K562 (cell line): ENCODE measurements around the gene MAP2K4. TPM values are rescaled to one million over a fixed set of nuclear protein-coding genes. Genes with fewer than 3 reads are reported as not detected.

Source experiments
- CCNT2 ChIP-seq: IDR thresholded peaks from 2 replicates; pipeline ENCODE4 v1.6.1; 2011; ENCODE audit warnings: borderline replicate concordance, low read depth, mild to moderate bottlenecking, moderate library complexity, mixed read lengths, low read length; ENCODE audit not compliant: insufficient read length; ENCODE audit errors: extremely low read depth
- ELK1 ChIP-seq: sonication (generic); formaldehyde crosslinking; IDR thresholded peaks from 2 replicates; pipeline ENCODE4 v1.8.1; 2022; ENCODE audit warnings: missing genetic modification reagents
- KDM1A ChIP-seq, 2 experiments: fragments of 450-650 bp; IDR thresholded peaks; 2 replicates each; pipeline ENCODE4 v1.6.1; 2016; ENCODE audit warnings: mild to moderate bottlenecking in 2 of 2
- MAFK ChIP-seq: IDR thresholded peaks from 2 replicates; pipeline ENCODE4 v1.6.1; 2011; ENCODE audit warnings: low read length, improper control_type of control experiment
- MITF ChIP-seq: IDR thresholded peaks from 2 replicates; pipeline ENCODE4 v1.6.1; 2014; ENCODE audit warnings: antibody characterized with exemption
- MLX ChIP-seq, 2 experiments: fragments of 450-650 bp in 1 of 2; sonication (generic) in 1 of 2; formaldehyde crosslinking; conservative IDR thresholded peaks; 2 replicates each; pipeline versions ENCODE4 v1.4.0 to v1.8.1; 2020 to 2022; ENCODE audit warnings: mild to moderate bottlenecking in 1 of 2, missing genetic modification reagents in 1 of 2
- NRF1 ChIP-seq, 2 experiments: fragments of 450-650 bp; IDR thresholded peaks in 1 of 2; conservative IDR thresholded peaks in 1 of 2; 2 replicates each; pipeline ENCODE4 v1.6.1; 2014; ENCODE audit warnings: mild to moderate bottlenecking in 2 of 2
- SNRNP70 ChIP-seq: fragments of 200-400 bp; formaldehyde crosslinking; optimal IDR thresholded peaks from 2 replicates; pipeline ENCODE3; 2017; ENCODE audit warnings: low read depth, low read length
- XRCC4 ChIP-seq: IDR thresholded peaks from one replicate; pipeline ENCODE4 v1.6.1; 2011; ENCODE audit not compliant: insufficient read depth, insufficient read length; ENCODE audit errors: extremely low read depth
- YY1 ChIP-seq, 3 experiments: IDR thresholded peaks; 2 replicates each; pipeline ENCODE4 v1.6.1; 2011; ENCODE audit warnings: low read length in 2 of 3, mild to moderate bottlenecking in 2 of 3, moderate library complexity in 2 of 3, borderline replicate concordance in 1 of 3, control low read depth in 1 of 3, low read depth in 1 of 3; ENCODE audit not compliant: insufficient read depth in 3 of 3, insufficient replicate concordance in 2 of 3, control insufficient read depth in 1 of 3, insufficient read length in 1 of 3; ENCODE audit errors: extremely low read depth in 1 of 3
- ZNF3 ChIP-seq: fragments of 250-450 bp; sonication (Bioruptor Pico); IDR thresholded peaks from 2 replicates; pipeline ENCODE4 v1.5.0; 2021; ENCODE audit warnings: mild to moderate bottlenecking, moderate library complexity
- ZNF507 ChIP-seq: conservative IDR thresholded peaks from 2 replicates; pipeline ENCODE4 v1.6.1; 2017; ENCODE audit warnings: missing genetic modification characterization, missing compliant biosample characterization
- polyA plus RNA-seq, 8 experiments: library from polyadenylated mRNA; depleted of rRNA in 4 of 8; stranded (reverse) in 5 of 8; unstranded in 3 of 8; fragments of >200 nt; fragmentation: Nextera tagmentation in 2 of 8; fragmentation: Illumina TruSeq in 1 of 8; extraction: Ambion mirVana in 2 of 8; extraction: Trizol in 1 of 8; gene quantifications; 2 replicates each; pipeline versions ENCODE4 v1.2.1 to v1.2.3, GENCODE V29; 2011 to 2014; ENCODE audit warnings: inconsistent platforms in 1 of 8, missing spikeins in 1 of 8
- total RNA-seq, 7 experiments: library from RNA; depleted of rRNA in 6 of 7; stranded (reverse); fragments of >200 nt in 6 of 7; fragmentation: Illumina TruSeq in 2 of 7; extraction: Trizol in 2 of 7; gene quantifications; 2 replicates each; pipeline versions ENCODE4 v1.2.1 to v1.2.3, GENCODE V29; 2011 to 2021; ENCODE audit warnings: low replicate concordance in 1 of 7
- TF ChIP-seq, protein P1 (sequence below), 2 experiments: fragments of 450-650 bp; IDR thresholded peaks; 2 replicates each; pipeline ENCODE4 v1.6.1; 2016; ENCODE audit warnings: mild to moderate bottlenecking in 2 of 2, borderline replicate concordance in 1 of 2, low read depth in 1 of 2, moderate library complexity in 1 of 2

MAP2K4 gene
- total and polyA plus RNA-seq, 9 of the 15 experiments (the other 6 are each of a cell fraction or from before 2014, with no cell fraction given): 3.0 to 15.9 (median 10.8) TPM

DNA sequence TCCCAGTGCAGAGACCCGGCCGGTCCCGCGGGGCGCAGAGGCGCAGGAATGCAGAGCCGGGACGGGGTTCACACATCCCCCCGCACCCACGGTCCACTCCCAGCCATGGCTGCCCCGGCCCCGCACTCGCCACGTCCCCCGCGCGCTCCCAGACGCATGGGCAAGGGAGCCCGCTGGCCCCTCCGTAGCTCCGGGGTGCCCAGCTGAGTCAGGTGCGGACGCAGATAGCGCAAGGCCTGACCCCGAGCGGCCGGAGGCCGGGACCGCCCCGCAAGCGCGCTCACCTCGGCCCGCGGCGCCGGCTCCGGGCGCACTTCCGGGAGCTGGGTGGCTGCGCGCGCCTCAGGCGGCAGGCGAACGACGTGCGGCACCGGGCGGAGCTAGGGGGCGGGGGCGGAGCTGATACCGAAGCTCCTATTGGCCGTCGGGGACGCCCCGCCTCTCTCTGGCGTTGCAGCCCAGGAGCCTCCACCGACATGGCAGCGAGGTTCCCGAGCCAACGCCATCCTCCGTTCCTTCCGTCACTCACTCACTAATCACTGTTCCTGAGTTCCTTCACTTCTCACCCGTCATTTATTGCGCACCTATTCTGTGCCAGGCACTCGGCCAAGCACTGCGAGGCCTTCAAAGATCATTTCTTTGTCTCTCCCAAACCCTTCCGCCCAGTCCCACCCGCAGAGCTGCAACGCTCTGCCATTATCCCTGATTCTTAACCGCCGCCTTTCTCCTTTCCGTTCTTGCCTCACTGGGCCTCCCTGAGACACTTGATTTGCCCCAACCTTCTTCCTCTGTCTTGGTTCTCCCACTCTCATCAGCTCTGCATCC, 23.3 kb upstream of the MAP2K4 start, which contains the start of gene ZNF18 (continued):
- TF ChIP-seq ELK1 (no peak), CCNT2 (peak; percentile 75), XRCC4 (no peak), ZNF507 (tag) (no peak), KDM1A (IDR thresholded peaks at IDR 0.05) (no peak), NRF1 (conservative IDR thresholded peaks at IDR 0.05 in 1 of 2, IDR thresholded peaks at IDR 0.05 in 1 of 2) (peak; percentile 88 to 90), ZNF3 (CRISPR knock-in tag) (no peak), MITF (no peak), SNRNP70 (no peak), MLX (CRISPR knock-in tag; conservative IDR thresholded peaks at IDR 0.05) (no peak), MAFK (no peak), YY1 (IDR thresholded peaks at IDR 0.05; ENCODE audit: borderline replicate concordance in 1 of 3, control insufficient read depth in 1 of 3, extremely low read depth in 1 of 3, insufficient read depth in 3 of 3, insufficient read length in 1 of 3, insufficient replicate concordance in 2 of 3, low read depth in 1 of 3, low read length in 2 of 3) (peak; percentile 32 to 91 (median 83))
- TF ChIP-seq, protein P1, sequence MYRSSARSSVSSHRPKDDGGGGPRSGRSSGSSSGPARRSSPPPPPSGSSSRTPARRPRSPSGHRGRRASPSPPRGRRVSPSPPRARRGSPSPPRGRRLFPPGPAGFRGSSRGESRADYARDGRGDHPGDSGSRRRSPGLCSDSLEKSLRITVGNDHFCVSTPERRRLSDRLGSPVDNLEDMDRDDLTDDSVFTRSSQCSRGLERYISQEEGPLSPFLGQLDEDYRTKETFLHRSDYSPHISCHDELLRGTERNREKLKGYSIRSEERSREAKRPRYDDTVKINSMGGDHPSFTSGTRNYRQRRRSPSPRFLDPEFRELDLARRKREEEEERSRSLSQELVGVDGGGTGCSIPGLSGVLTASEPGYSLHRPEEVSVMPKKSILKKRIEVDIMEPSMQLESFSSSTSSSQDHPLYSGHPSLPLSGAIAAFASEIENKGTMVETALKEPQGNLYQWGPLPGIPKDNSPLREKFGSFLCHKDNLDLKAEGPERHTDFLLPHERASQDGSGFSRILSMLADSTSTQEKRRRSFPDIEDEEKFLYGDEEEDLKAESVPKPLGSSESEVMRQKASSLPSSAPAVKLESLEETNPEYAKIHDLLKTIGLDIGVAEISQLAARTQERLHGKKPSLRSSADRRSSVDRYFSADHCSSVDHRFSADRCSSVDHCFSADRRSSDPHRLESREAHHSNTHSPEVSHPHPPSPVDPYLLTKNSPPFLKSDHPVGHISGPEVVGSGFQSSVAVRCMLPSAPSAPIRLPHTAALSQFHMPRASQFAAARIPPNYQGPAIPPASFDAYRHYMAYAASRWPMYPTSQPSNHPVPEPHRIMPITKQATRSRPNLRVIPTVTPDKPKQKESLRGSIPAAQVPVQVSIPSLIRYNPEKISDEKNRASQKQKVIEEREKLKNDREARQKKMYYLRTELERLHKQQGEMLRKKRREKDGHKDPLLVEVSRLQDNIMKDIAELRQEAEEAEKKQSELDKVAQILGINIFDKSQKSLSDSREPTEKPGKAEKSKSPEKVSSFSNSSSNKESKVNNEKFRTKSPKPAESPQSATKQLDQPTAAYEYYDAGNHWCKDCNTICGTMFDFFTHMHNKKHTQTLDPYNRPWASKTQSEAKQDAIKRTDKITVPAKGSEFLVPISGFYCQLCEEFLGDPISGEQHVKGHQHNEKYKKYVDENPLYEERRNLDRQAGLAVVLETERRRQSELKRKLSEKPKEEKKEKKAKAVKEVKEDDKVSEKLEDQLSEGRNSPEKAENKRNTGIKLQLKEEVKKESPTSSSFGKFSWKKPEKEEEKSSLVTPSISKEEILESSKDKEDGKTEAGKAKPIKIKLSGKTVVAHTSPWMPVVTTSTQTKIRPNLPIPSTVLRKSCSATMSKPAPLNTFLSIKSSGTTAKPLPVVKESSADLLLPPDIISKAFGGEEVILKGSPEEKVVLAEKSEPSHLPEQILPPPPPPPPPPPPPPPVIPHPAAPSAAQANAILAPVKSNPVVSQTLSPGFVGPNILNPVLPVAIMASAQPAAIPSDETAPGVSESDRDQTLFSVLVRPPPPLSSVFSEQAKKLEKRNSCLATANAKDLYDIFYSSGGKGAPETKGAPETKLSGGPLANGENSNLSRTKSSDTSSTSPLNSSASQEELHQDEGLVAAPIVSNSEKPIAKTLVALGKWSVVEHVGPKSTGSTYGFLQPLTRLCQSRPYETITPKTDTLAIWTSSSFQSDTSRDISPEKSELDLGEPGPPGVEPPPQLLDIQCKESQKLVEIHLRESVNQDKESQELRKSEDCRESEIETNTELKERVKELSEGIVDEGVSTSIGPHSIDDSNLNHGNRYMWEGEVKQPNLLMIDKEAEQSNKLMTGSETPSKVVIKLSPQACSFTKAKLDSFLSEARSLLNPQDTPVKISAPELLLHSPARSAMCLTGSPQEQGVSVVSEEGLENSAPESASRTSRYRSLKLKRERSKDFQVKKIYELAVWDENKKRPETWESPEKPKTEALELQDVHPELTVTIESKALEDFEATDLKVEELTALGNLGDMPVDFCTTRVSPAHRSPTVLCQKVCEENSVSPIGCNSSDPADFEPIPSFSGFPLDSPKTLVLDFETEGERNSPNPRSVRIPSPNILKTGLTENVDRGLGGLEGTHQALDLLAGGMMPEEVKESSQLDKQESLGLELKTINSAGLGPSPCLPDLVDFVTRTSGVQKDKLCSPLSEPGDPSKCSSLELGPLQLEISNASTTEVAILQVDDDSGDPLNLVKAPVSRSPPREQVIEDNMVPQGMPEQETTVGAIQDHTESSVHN (IDR thresholded peaks at IDR 0.05; ENCODE audit: borderline replicate concordance in 1 of 2, low read depth in 1 of 2): no peak
